ENCODE data around the gene HSPB1. TPM values are rescaled to one million over a fixed set of nuclear protein-coding genes. Genes with fewer than 3 reads are reported as not detected.
A peak's percentile ranks its signal among the peaks of the same experiment; 100 is the strongest.

HSPB1 gene
- total and polyA plus RNA-seq, 2 of the 13 experiments (the other 11 are each of a cell fraction or from before 2014, with no cell fraction given) = 21.0 to 38.6 TPM

DNA sequence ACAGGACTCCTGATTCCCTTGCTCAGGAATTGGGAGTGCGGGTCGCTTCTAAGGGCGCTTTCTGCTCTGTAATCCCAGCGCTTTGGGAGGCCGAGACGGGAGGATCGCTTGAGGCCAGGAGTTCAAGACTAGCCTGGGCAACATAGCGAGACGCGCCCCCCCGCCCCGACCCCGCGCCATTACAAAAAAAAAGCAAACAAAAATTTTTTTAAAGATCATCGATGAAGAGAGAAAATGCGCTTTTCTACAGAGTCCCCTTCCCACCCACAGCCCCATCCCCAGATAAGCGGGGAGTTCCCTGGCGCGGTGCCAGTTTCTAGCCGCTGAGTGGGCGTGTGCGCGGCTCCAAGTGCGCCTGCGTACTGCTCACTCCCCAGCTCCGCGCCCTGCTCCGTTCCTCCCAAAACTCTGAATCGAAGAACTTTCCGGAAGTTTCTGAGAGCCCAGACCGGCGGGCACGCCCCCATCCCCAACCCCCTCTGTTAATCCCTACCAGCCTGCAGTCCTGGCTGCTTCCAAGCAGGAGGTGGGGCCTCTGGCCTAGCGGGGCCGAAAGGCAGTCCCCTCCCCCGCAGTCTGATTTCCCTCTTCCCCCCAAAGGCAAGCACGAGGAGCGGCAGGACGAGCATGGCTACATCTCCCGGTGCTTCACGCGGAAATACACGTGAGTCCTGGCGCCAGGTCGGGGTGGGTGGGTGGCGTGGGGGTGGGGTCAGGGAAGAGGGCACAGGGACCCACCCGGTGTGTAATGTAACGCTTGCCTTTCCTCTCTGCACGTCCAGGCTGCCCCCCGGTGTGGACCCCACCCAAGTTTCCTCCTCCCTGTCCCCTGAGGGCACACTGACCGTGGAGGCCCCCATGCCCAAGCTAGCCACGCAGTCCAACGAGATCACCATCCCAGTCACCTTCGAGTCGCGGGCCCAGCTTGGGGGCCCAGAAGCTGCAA lies 1.0 kb downstream of the HSPB1 start (continued):
- no peak for TF ChIP-seq ZNF710 (CRISPR knock-in tag; IDR thresholded peaks at IDR 0.05; ENCODE audit: borderline replicate concordance)
- TF ChIP-seq RFXANK (CRISPR knock-in tag; IDR thresholded peaks at IDR 0.05) = 0 out of 2 replicates have a peak, but pooled peaks have one; percentile 53
- no peak for TF ChIP-seq ADNP (CRISPR knock-in tag; IDR thresholded peaks at IDR 0.05)
- TF ChIP-seq TEAD3 (CRISPR knock-in tag; optimal IDR thresholded peaks at IDR 0.05; ENCODE audit: borderline replicate concordance) = no peak
- peak; percentile 56; the same call in 1 of the 2 replicates for TF ChIP-seq POLR2G (IDR thresholded peaks at IDR 0.05; ENCODE audit: low read depth, low read length)
- TF ChIP-seq ZXDC (CRISPR knock-in tag; IDR thresholded peaks at IDR 0.05) = no peak
- no peak for TF ChIP-seq ZNF543 (CRISPR knock-in tag; IDR thresholded peaks at IDR 0.05)
- TF ChIP-seq ZNF678 (CRISPR knock-in tag; IDR thresholded peaks at IDR 0.05) = no peak
- TF ChIP-seq ZNF335 (CRISPR knock-in tag; IDR thresholded peaks at IDR 0.05) = no peak
- TF ChIP-seq FOXM1 (CRISPR knock-in tag; IDR thresholded peaks at IDR 0.05) = no peak
- TF ChIP-seq ZNF878 (CRISPR knock-in tag; IDR thresholded peaks at IDR 0.05) = no peak
- TF ChIP-seq JARID2 (CRISPR knock-in tag; IDR thresholded peaks at IDR 0.05; ENCODE audit: insufficient replicate concordance) = no peak
- TF ChIP-seq SAFB2 (CRISPR knock-in tag; IDR thresholded peaks at IDR 0.05; ENCODE audit: borderline replicate concordance, low read depth) = no peak
- no peak for TF ChIP-seq ARID2 (CRISPR knock-in tag; IDR thresholded peaks at IDR 0.05; ENCODE audit: borderline replicate concordance)
- TF ChIP-seq, protein P1, sequence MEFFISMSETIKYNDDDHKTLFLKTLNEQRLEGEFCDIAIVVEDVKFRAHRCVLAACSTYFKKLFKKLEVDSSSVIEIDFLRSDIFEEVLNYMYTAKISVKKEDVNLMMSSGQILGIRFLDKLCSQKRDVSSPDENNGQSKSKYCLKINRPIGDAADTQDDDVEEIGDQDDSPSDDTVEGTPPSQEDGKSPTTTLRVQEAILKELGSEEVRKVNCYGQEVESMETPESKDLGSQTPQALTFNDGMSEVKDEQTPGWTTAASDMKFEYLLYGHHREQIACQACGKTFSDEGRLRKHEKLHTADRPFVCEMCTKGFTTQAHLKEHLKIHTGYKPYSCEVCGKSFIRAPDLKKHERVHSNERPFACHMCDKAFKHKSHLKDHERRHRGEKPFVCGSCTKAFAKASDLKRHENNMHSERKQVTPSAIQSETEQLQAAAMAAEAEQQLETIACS (CRISPR knock-in tag; IDR thresholded peaks at IDR 0.05) = peak; percentile 36; the same call in 1 of the 2 replicates
- TF ChIP-seq, protein P2, sequence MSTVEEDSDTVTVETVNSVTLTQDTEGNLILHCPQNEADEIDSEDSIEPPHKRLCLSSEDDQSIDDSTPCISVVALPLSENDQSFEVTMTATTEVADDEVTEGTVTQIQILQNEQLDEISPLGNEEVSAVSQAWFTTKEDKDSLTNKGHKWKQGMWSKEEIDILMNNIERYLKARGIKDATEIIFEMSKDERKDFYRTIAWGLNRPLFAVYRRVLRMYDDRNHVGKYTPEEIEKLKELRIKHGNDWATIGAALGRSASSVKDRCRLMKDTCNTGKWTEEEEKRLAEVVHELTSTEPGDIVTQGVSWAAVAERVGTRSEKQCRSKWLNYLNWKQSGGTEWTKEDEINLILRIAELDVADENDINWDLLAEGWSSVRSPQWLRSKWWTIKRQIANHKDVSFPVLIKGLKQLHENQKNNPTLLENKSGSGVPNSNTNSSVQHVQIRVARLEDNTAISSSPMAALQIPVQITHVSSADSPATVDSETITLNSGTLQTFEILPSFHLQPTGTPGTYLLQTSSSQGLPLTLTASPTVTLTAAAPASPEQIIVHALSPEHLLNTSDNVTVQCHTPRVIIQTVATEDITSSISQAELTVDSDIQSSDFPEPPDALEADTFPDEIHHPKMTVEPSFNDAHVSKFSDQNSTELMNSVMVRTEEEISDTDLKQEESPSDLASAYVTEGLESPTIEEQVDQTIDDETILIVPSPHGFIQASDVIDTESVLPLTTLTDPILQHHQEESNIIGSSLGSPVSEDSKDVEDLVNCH (CRISPR knock-in tag; IDR thresholded peaks at IDR 0.05) = no peak
- TF ChIP-seq ZFX (CRISPR knock-in tag; IDR thresholded peaks at IDR 0.05; ENCODE audit: low read depth) = peak; percentile 68
- TF ChIP-seq ZNF12 (CRISPR knock-in tag; IDR thresholded peaks at IDR 0.05) = peak; percentile 5; the same call in 1 of the 2 replicates
- no peak for TF ChIP-seq ZNF510 (CRISPR knock-in tag; IDR thresholded peaks at IDR 0.05; ENCODE audit: low read depth)

Data from HepG2 (cell line).